Spleen (tissue), 7 donors: ENCODE data around the gene GBP2.

Source experiments
- POLR2A ChIP-seq, 3 donors: fragments of 450-650 bp; IDR thresholded peaks; one replicate each; pipeline ENCODE4 v1.5.1; 2017; ENCODE audit warnings: antibody characterized with exemption in 3 of 3, mild to moderate bottlenecking in 1 of 3
- TF ChIP-seq, protein P1 (sequence below), 11 experiments: fragments of 200-600 bp in 7 of 11; fragments of 450-650 bp in 4 of 11; sonication (generic) in 4 of 11; IDR thresholded peaks in 8 of 11; conservative IDR thresholded peaks in 3 of 11; 1 replicate in 7 of 11; 2 replicates in 4 of 11; pipeline versions ENCODE4 v1.4.0 to v1.8.0; 2016 to 2021; ENCODE audit warnings: antibody characterized with exemption in 11 of 11, inconsistent platforms in 4 of 11, mild to moderate bottlenecking in 1 of 11
- donor health status: DM: no; HTN: no; CAD: no; lungs with moderate emphysema.
- donor health status: DM: no; HTN: no; CAD: no.
- donor health status: DM: no; HTN: no; CAD: no.

DNA sequence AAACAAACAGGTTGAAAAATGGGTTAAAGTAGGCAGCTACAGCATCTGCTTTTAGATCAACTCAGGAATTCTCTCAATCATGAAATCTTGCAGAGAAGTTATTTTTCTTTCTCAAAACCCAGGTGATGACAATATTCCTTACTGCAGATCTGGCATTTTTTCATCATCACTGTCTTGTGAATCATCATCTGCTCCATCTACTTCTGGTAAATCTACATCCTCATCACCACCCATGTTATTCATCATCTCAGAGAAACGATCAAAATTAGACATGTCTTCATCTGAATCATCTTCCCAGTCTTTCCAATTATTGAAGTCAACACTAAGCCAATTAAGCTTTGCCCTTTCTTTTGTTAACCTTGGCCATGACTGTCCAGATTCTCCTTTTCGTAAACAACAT is 21.8 kb downstream of the GBP2 start:
- TF ChIP-seq, protein P1, sequence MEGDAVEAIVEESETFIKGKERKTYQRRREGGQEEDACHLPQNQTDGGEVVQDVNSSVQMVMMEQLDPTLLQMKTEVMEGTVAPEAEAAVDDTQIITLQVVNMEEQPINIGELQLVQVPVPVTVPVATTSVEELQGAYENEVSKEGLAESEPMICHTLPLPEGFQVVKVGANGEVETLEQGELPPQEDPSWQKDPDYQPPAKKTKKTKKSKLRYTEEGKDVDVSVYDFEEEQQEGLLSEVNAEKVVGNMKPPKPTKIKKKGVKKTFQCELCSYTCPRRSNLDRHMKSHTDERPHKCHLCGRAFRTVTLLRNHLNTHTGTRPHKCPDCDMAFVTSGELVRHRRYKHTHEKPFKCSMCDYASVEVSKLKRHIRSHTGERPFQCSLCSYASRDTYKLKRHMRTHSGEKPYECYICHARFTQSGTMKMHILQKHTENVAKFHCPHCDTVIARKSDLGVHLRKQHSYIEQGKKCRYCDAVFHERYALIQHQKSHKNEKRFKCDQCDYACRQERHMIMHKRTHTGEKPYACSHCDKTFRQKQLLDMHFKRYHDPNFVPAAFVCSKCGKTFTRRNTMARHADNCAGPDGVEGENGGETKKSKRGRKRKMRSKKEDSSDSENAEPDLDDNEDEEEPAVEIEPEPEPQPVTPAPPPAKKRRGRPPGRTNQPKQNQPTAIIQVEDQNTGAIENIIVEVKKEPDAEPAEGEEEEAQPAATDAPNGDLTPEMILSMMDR (IDR thresholded peaks at IDR 0.05 in 8 of 11, conservative IDR thresholded peaks at IDR 0.05 in 3 of 11) = no peak
- no peak for TF ChIP-seq POLR2A (IDR thresholded peaks at IDR 0.05)
